ENCODE measurements around the gene PDE3B. TPM values are rescaled to one million over a fixed set of nuclear protein-coding genes. Genes with fewer than 3 reads are reported as not detected.

The PDE3B gene
- total and polyA plus RNA-seq, 9 of the 15 experiments (the other 6 are each of a cell fraction or from before 2014, with no cell fraction given): 2.3 to 22.5 (median 12.2) TPM

GRCh38 chr11:14705067-14705466, 61.5 kb downstream of the PDE3B start (continued):
- no peak for TF ChIP-seq RERE (CRISPR knock-in tag; IDR thresholded peaks at IDR 0.05; ENCODE audit: borderline replicate concordance)
- no peak for TF ChIP-seq RBM34 (IDR thresholded peaks at IDR 0.05; ENCODE audit: borderline replicate concordance, insufficient read depth, low read length)
- no peak for TF ChIP-seq CHAMP1 (IDR thresholded peaks at IDR 0.05)

Data from K562 (cell line).